K562 treated with DMSO at 1 percent for 24 hours (cell line): ENCODE results near the gene THUMPD2. TPM values are rescaled to one million over a fixed set of nuclear protein-coding genes. Genes with fewer than 3 reads are reported as not detected.

Experiments
- total RNA-seq: library from RNA; unstranded; fragments of 300-600 nt; gene quantifications from 2 replicates; pipeline ENCODE4 v1.2.3, GENCODE V29; 2022; ENCODE audit warnings: low read depth; ENCODE audit not compliant: insufficient read depth

Gene THUMPD2
- 6.0 and 7.1 TPM in 2 replicates for total RNA-seq

GRCh38 chr2:39778775-39779340 is at the start of gene THUMPD2:
THUMPD2 (minus strand) TSS chr2:39779258; CDS start chr2:39779239, 19 bp downstream.

Other genes starting within 250 kb of the THUMPD2 start
- 0.38 TPM in 1 of 2 replicates, not detected in the other for gene TMEM178A, start 113.3 kb downstream of the THUMPD2 start, total RNA-seq